CD4-positive, alpha-beta T cell treated with Interleukin-17A for 4 hours (primary cell): ENCODE measurements around the gene C1QL2.

ENCODE experiments used
- DNase-seq: peaks from one replicate; pipeline ENCODE4 v3.0.0-alpha.2; 2020; ENCODE audit warnings: mixed read lengths

C1QL2 gene

GRCh38 chr2:119158563-119159347 is at the start of gene C1QL2:
Gene C1QL2, minus strand, starts transcription at chr2:119158751. Its CDS starts 482 bp downstream, at chr2:119158269.
- no peak for DNase-seq

GRCh38 chr2:119207447-119207846 is 48.9 kb upstream of the C1QL2 start:
- DNase-seq, result no peak

- no peak for DNase-seq
Measured at GRCh38 chr2:119206201-119206600, 47.6 kb upstream of the C1QL2 start.

- DNase-seq, result no peak
Measured at GRCh38 chr2:119205001-119205706, 46.6 kb upstream of the C1QL2 start.

- DNase-seq, result no peak
Measured at GRCh38 chr2:119204525-119204924, 46.0 kb upstream of the C1QL2 start.

- DNase-seq, result no peak
Measured at GRCh38 chr2:119202610-119203310, 44.2 kb upstream of the C1QL2 start.

- no peak for DNase-seq
Measured at GRCh38 chr2:119201815-119202214, 43.3 kb upstream of the C1QL2 start.

GRCh38 chr2:119198240-119198840 is 39.8 kb upstream of the C1QL2 start:
- DNase-seq, result no peak

- no peak for DNase-seq
Measured at GRCh38 chr2:119197529-119198239, 39.1 kb upstream of the C1QL2 start.

- no peak for DNase-seq
Measured at GRCh38 chr2:119197126-119197405, 38.5 kb upstream of the C1QL2 start.

GRCh38 chr2:119196301-119197125 is 38.0 kb upstream of the C1QL2 start:
- no peak for DNase-seq

- DNase-seq, result no peak
Measured at GRCh38 chr2:119195887-119196286, 37.3 kb upstream of the C1QL2 start.

GRCh38 chr2:119195001-119195400 is 36.5 kb upstream of the C1QL2 start:
- no peak for DNase-seq

GRCh38 chr2:119192893-119193292 is 34.3 kb upstream of the C1QL2 start:
- DNase-seq, result no peak

GRCh38 chr2:119190321-119191111 is 32.0 kb upstream of the C1QL2 start:
- DNase-seq, result no peak

- no peak for DNase-seq
Measured at GRCh38 chr2:119184512-119184911, 26.0 kb upstream of the C1QL2 start.

GRCh38 chr2:119181791-119182445 is 23.4 kb upstream of the C1QL2 start:
- no peak for DNase-seq

GRCh38 chr2:119181391-119181790 is 22.8 kb upstream of the C1QL2 start:
- no peak for DNase-seq

GRCh38 chr2:119180892-119181291 is 22.3 kb upstream of the C1QL2 start:
- DNase-seq, result no peak

- DNase-seq, result no peak
Measured at GRCh38 chr2:119179991-119180390, 21.4 kb upstream of the C1QL2 start.

GRCh38 chr2:119179202-119179601 is 20.7 kb upstream of the C1QL2 start:
- no peak for DNase-seq
